RPMI7951 (cell line): Measurements from ENCODE around the gene SESN1. TPM values are rescaled to one million over a fixed set of nuclear protein-coding genes. Genes with fewer than 3 reads are reported as not detected.
"Not testable (repeated sequence)": the region's sequence is repeated elsewhere in the genome, so short reads cannot be mapped to it uniquely, and the experiment has no call there.

ENCODE experiments used
- DNase-seq: peaks from one replicate; pipeline ENCODE4 v3.0.0-alpha.2; 2012; ENCODE audit warnings: low read depth
- total RNA-seq: library from RNA; depleted of rRNA; stranded (reverse); fragments of >200 nt; shearing (Covaris generic); gene quantifications from 2 replicates; pipeline ENCODE4 v1.2.3, GENCODE V29; 2014

SESN1 gene
- total RNA-seq, 1 experiment from 2014 or later: 9.9 TPM

- no peak for DNase-seq
These were observed 93.3 kb downstream of the SESN1 start for GRCh38 chr6:109001291-109001894.

GRCh38 chr6:109000289-109000688 lies 94.4 kb downstream of the SESN1 start:
- DNase-seq: no peak

- no peak for DNase-seq
These were observed 95.2 kb downstream of the SESN1 start for GRCh38 chr6:108999428-108999827.

GRCh38 chr6:108998485-108998884 lies 96.2 kb downstream of the SESN1 start:
- DNase-seq: no peak

- DNase-seq: no peak
These were observed 98.4 kb downstream of the SESN1 start for GRCh38 chr6:108996208-108996607.

- DNase-seq: no peak
These were observed 99.3 kb downstream of the SESN1 start for GRCh38 chr6:108995296-108995695.

- DNase-seq: no peak
These were observed 100.8 kb downstream of the SESN1 start for GRCh38 chr6:108993876-108994275.

GRCh38 chr6:108989700-108990099 lies 104.9 kb downstream of the SESN1 start:
- DNase-seq: no peak

GRCh38 chr6:108988765-108989164 lies 105.9 kb downstream of the SESN1 start:
- DNase-seq: no peak

- no peak for DNase-seq
These were observed 106.3 kb downstream of the SESN1 start for GRCh38 chr6:108988296-108988695.

- DNase-seq: no peak
These were observed 107.5 kb downstream of the SESN1 start for GRCh38 chr6:108987156-108987555.

- DNase-seq: no peak
These were observed 109.3 kb downstream of the SESN1 start for GRCh38 chr6:108985301-108985700.

GRCh38 chr6:108983151-108983550 lies 111.5 kb downstream of the SESN1 start:
- no peak for DNase-seq

- DNase-seq: no peak
These were observed 112.2 kb downstream of the SESN1 start for GRCh38 chr6:108982154-108983113.

GRCh38 chr6:108978638-108979037 lies 116.0 kb downstream of the SESN1 start:
- DNase-seq: not testable (repeated sequence)

- no peak for DNase-seq
These were observed 120.4 kb downstream of the SESN1 start for GRCh38 chr6:108974201-108974600.

GRCh38 chr6:108969776-108970175 lies 124.9 kb downstream of the SESN1 start:
- DNase-seq: no peak

- DNase-seq: no peak
These were observed 126.0 kb downstream of the SESN1 start for GRCh38 chr6:108968325-108969316.

- peak; percentile 85 for DNase-seq
These were observed 127.5 kb downstream of the SESN1 start for GRCh38 chr6:108966855-108967755.

GRCh38 chr6:108966251-108966650 lies 128.4 kb downstream of the SESN1 start:
- DNase-seq: no peak

GRCh38 chr6:108961985-108962384 lies 132.7 kb downstream of the SESN1 start:
- DNase-seq: peak; percentile 30
